ENCODE measurements around the gene OR2AP1. TPM values are rescaled to one million over a fixed set of nuclear protein-coding genes. Genes with fewer than 3 reads are reported as not detected.
"Not testable (repeated sequence)": the region's sequence is repeated elsewhere in the genome, so short reads cannot be mapped to it uniquely, and the experiment has no call there.

The OR2AP1 gene
- total RNA-seq, 2 donors from 2014 or later, result not detected

- no peak overlapping the region for H3K27ac ChIP-seq
- no peaks in the 10 kb centered on the region for H3K9me3 ChIP-seq
- no peak for TF ChIP-seq CTCF (IDR thresholded peaks at IDR 0.05)
- H3K27me3 ChIP-seq, result no peaks in the 10 kb centered on the region
- H3K9ac ChIP-seq (ENCODE audit: low read depth in 2 of 2, low read length in 2 of 2), result no peak overlapping the region
- H3K4me3 ChIP-seq, result no peak overlapping the region
- no peaks in the 10 kb centered on the region for H3K36me3 ChIP-seq
- no peaks in the 10 kb centered on the region for H3K4me1 ChIP-seq
- intact Hi-C loops (cut with DNase I), result no loop called here
- no peak for DNase-seq
These were observed 9.8 kb downstream of the OR2AP1 start for GRCh38 chr12:55582066-55582465.

GRCh38 chr12:55585817-55586216 lies 13.5 kb downstream of the OR2AP1 start:
- no peak for DNase-seq
- no peak overlapping the region for H3K4me3 ChIP-seq
- TF ChIP-seq CTCF (IDR thresholded peaks at IDR 0.05), result no peak
- intact Hi-C loops (cut with DNase I), result no loop called here
- no peak overlapping the region for H3K27ac ChIP-seq
- H3K27me3 ChIP-seq, result no peaks in the 10 kb centered on the region
- H3K4me1 ChIP-seq, result no peaks in the 10 kb centered on the region
- H3K9ac ChIP-seq (ENCODE audit: low read depth in 2 of 2, low read length in 2 of 2), result no peak overlapping the region
- no peaks in the 10 kb centered on the region for H3K9me3 ChIP-seq
- no peaks in the 10 kb centered on the region for H3K36me3 ChIP-seq

- H3K9ac ChIP-seq (ENCODE audit: low read depth in 2 of 2, low read length in 2 of 2); H3K27me3 ChIP-seq; H3K27ac ChIP-seq; H3K4me1 ChIP-seq; H3K9me3 ChIP-seq; H3K36me3 ChIP-seq; DNase-seq; H3K4me3 ChIP-seq; intact Hi-C loops (cut with DNase I): not testable (repeated sequence)
These were observed 17.9 kb downstream of the OR2AP1 start for GRCh38 chr12:55590152-55590551.

- Histone ChIP-seq H3K9ac (ENCODE audit: low read depth in 2 of 2, low read length in 2 of 2) (no peak overlapping the region), H3K27me3 (no peaks in the 10 kb centered on the region), H3K4me3 (no peak overlapping the region), H3K27ac (no peak overlapping the region), H3K4me1 (no peaks in the 10 kb centered on the region), H3K9me3 (no peaks in the 10 kb centered on the region), H3K36me3 (no peaks in the 10 kb centered on the region)
- DNase-seq, result no peak
- intact Hi-C loops (cut with DNase I), result no loop called here
- no peak for TF ChIP-seq CTCF (IDR thresholded peaks at IDR 0.05)
These were observed 35.7 kb downstream of the OR2AP1 start for GRCh38 chr12:55607821-55608594.

- intact Hi-C loops (cut with DNase I), result no loop called here
- no peaks in the 10 kb centered on the region for H3K27me3 ChIP-seq
- no peaks in the 10 kb centered on the region for H3K4me1 ChIP-seq
- TF ChIP-seq CTCF (IDR thresholded peaks at IDR 0.05), result no peak
- no peaks in the 10 kb centered on the region for H3K36me3 ChIP-seq
- no peak for DNase-seq
- H3K9me3 ChIP-seq, result no peaks in the 10 kb centered on the region
- H3K27ac ChIP-seq, result no peak overlapping the region
- H3K4me3 ChIP-seq, result no peak overlapping the region
- no peak overlapping the region for H3K9ac ChIP-seq (ENCODE audit: low read depth in 2 of 2, low read length in 2 of 2)
These were observed 38.3 kb downstream of the OR2AP1 start for GRCh38 chr12:55610598-55610997.

- Histone ChIP-seq H3K4me3 (no peak overlapping the region), H3K4me1 (no peaks in the 10 kb centered on the region), H3K9ac (ENCODE audit: low read depth in 2 of 2, low read length in 2 of 2) (no peak overlapping the region), H3K27me3 (no peaks in the 10 kb centered on the region), H3K9me3 (no peaks in the 10 kb centered on the region), H3K27ac (no peak overlapping the region), H3K36me3 (no peaks in the 10 kb centered on the region)
- no peak for TF ChIP-seq CTCF (IDR thresholded peaks at IDR 0.05)
- DNase-seq, result no peak
- intact Hi-C loops (cut with DNase I), result no loop called here
These were observed 40.4 kb downstream of the OR2AP1 start for GRCh38 chr12:55612646-55613045.
